HL-60/S4 (cell line): Measurements from ENCODE around the gene ELL3.
"Not testable (repeated sequence)": the region's sequence is repeated elsewhere in the genome, so short reads cannot be mapped to it uniquely, and the experiment has no call there.

Experiments
- in situ Hi-C: fragments of 300-500 bp; cut with MboI; formaldehyde crosslinking; loops from 2 replicates; pipeline ENCODE4 v1.14.3; 2022; ENCODE audit warnings: low sequenced_read_pairs

ELL3 gene

GRCh38 chr15:43776718-43777266 lies at the start of gene ELL3:
ELL3 (minus strand) TSS chr15:43776966; CDS start chr15:43776901, 65 bp downstream.
- in situ Hi-C loops, result no loop called here

DNA sequence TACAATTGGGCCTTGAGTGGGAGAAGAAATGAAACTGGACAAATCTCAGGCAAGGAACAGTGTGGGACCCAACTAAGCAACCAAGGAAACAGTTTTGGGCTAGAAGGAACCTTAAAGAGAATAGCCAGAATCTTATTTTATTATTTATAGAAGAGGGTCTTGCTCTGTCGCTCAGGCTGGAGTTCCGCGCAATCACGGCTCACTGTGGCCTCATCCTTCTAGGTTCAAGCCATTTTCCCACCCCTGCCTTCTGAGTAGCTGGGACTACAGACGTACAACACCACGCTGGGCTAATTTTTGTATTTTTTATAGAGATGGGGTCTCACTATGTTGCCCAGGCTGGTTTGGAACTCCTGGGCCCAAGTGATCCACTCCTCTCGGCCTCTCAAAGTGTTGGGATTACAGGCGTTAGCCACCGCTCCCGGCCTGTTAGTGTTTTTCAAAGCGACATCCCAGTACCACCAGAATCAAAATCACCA lies 49.3 kb upstream of the ELL3 start:
- in situ Hi-C loops, result no loop called here

DNA sequence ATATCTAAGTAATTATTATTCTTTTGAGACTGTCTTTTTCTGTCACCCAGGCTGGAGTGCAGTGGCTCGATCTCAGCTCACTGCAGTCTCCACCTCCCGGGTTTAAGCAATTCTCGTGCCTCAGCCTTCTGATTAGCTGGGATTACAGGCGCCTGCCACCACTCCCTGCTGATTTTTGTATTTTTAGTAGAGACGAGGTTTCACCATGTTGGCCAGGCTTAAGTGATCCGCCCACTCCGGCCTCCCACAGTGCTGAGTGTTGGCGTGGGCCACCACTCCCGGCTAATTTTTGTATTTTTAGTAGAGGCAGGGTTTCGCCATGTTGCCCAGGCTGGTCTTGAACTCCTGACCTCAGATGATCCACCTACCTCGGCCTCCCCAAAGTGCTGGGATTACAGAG lies 48.5 kb upstream of the ELL3 start:
- in situ Hi-C loops, result not testable (repeated sequence)

DNA sequence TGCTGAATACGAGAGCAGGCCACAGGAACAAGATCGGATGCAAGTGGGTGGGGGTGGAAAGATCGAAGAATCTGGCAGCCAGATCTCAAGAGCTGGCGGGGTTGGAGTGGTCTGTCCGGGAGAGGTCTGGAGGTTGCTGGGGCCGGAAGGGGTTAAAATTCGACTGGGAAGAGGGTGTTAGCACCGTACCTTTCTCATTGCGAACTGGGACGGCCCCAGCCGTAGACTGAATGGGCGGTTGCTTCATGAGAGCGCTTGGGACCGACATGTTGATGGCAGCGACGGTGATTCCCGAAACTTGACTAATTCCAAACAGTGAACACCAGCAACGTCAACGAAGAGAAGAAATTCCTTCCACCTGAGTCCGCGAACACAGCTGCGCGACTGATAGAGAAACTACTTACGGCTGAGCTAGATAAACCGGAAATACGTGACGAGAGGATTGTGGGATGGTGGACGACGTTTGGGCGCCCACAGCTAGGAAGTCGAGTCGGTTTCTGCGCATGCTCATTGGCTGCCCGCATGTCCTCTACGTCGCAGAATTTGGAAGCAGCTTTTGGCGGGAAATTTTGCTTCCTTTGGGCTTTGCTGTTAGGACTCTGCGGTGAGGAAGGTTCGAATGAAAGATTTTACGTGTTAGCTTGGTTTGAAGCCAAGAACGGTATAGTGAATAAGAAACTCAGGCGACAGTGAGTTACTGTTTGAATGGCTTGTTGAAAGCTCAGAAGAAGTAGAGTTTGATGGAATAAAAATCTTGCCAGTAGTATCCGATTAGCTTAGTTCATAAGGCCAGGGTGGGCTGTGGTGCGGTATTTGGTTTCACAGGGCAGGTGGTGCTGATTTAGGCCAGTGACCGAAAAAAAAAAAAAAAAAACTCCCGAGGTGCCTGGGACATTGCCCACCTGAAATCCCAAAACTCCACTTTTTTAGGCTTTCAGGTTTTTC lies 47.8 kb upstream of the ELL3 start, which contains the start of gene MFAP1:
Gene MFAP1 (minus strand): TSS at position 389 of the 945 bp plus-strand sequence. CDS start 121 bp downstream, at position 268.
- in situ Hi-C loops, result no loop called here

- in situ Hi-C loops, result no loop called here
These were observed 44.7 kb upstream of the ELL3 start for GRCh38 chr15:43821505-43821904.

- in situ Hi-C loops, result not testable (repeated sequence)
These were observed 38.3 kb upstream of the ELL3 start for GRCh38 chr15:43815064-43815463.

GRCh38 chr15:43808960-43809678 lies 32.4 kb upstream of the ELL3 start:
- in situ Hi-C loops, result no loop called here

- in situ Hi-C loops, result no loop called here
These were observed 31.7 kb upstream of the ELL3 start for GRCh38 chr15:43808435-43808950.

GRCh38 chr15:43802676-43803075 lies 25.9 kb upstream of the ELL3 start:
- in situ Hi-C loops, result not testable (repeated sequence)

- in situ Hi-C loops, result no loop called here
These were observed 23.7 kb upstream of the ELL3 start, which contains the start of gene HYPK for GRCh38 chr15:43800286-43801141. HYPK (plus strand) TSS chr15:43800599; CDS start chr15:43800623, 24 bp downstream.

DNA sequence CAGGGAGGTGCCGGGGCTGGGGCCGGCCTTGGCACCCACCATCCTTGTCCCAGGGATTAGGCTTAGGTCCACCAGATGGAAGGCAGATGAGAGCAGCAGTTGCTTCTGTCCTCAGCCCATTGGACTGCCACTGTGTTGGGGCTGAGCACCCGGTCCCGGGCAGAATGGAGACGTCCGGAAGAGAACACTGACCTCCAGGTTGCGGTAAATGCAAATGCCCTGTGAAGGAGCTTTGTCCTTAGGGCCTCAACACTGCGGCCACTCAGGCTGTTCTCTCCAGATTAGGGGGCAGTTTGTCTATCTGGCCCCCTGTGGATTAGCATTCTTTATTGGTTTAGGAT lies 23.1 kb upstream of the ELL3 start, which contains the start of gene SERINC4:
Gene SERINC4 (minus strand): TSS at position 276 of the 341 bp plus-strand sequence. CDS start 234 bp downstream, at position 42.
- in situ Hi-C loops, result no loop called here

GRCh38 chr15:43799209-43799944 lies 22.6 kb upstream of the ELL3 start:
- in situ Hi-C loops, result no loop called here

GRCh38 chr15:43796566-43796965 lies 19.8 kb upstream of the ELL3 start:
- in situ Hi-C loops, result no loop called here

DNA sequence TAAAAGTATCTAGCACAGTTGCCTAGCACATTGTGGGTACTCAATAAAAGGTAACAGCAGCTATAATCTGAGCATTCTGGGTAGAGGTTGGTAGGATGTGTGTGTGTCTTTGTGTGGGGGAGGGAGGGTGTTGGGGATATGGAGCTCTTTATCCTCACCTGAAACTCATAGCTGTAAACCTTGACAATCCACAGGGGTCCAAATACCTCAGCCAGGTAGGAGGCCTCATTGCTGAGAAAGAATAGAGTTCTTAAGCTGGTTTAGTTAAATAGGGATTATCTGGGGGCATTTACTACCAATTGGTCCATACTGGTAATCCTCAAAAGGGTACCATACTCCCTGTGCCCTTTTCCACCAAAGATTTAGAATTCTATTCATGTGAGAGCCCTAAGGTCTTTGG lies 19.2 kb upstream of the ELL3 start:
- in situ Hi-C loops, result no loop called here

DNA sequence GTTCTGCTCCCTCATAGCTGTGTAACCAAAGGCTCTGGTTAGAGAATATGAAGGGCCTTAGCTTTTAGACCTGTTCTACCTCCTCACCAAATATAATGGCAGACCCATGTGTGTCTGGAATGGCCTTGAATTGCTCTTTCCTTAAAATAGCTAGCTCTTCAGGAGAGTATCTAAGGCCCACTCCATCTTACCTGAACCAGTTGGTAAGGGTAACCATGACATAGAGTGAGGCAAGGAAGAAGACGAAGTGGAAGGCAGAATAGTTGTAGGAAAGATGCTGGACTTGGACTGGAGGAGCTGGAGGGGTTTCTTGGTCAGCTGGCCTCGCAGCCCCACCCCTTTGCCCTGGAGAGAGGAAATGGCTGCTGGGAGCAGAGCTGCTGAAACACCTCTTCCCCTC lies 18.4 kb upstream of the ELL3 start:
- in situ Hi-C loops, result no loop called here

GRCh38 chr15:43794269-43795037 lies 17.7 kb upstream of the ELL3 start:
- in situ Hi-C loops, result no loop called here

- in situ Hi-C loops, result no loop called here
These were observed 16.9 kb upstream of the ELL3 start for GRCh38 chr15:43793647-43794046.

DNA sequence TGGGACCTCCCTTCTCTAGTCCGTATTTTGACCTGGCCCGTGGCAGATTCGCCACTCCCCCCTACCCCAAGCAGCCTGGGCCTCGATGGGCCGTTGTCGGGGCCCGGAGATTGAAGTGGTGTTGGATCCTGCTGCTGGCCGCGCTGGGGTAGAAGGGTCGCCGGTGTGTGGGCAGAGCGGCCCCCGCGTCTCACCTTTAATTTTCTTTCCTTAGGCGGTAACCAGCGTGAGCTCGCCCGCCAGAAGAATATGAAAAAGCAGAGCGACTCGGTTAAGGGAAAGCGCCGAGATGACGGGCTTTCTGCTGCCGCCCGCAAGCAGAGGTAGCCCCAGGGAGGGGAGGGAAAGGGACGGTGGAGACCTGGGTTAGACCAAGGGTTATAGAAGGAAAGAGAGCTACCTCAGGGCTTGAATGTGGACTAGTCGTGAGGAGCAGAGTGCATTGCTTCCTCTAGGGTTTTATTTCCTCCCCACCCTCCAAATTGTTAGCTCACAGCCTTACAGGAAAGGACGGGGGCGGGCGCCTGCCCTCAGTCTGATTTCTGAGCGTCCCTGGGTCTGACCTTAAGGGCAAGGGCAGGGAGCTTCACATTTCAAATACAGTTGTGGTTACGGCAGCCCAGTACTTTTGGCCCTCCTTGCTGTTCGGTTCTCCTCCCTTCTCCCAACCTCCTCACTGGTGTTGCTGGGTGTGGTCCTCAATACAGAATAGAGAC lies 16.2 kb upstream of the ELL3 start:
- in situ Hi-C loops, result no loop called here
